Upper lobe of right lung (tissue), 1 donor: ENCODE measurements around the gene DNAJB7. TPM values are rescaled to one million over a fixed set of nuclear protein-coding genes. Genes with fewer than 3 reads are reported as not detected.

ENCODE experiments used
- ATAC-seq: fragments of 200-7000 bp; cut with Tn5 transposase; one replicate; pipeline ENCODE4 v1.9.1; 2020; ENCODE audit warnings: mild to moderate bottlenecking, moderate library complexity
- DNase-seq: peaks from one replicate; pipeline ENCODE4 v3.0.0-alpha.2; 2020
- H3K27ac ChIP-seq: fragments of 200-600 bp; one replicate; pipeline ENCODE4 v1.8.0; 2022
- H3K27me3 ChIP-seq: fragments of 200-600 bp; one replicate; pipeline ENCODE4 v1.8.0; 2022; ENCODE audit warnings: mild to moderate bottlenecking
- H3K36me3 ChIP-seq: fragments of 200-600 bp; one replicate; pipeline ENCODE4 v1.8.0; 2022
- H3K4me1 ChIP-seq: fragments of 200-600 bp; one replicate; pipeline ENCODE4 v1.8.0; 2022
- H3K4me3 ChIP-seq: fragments of 200-600 bp; one replicate; pipeline ENCODE4 v1.8.0; 2022; ENCODE audit warnings: mild to moderate bottlenecking
- H3K9me3 ChIP-seq: fragments of 200-600 bp; one replicate; pipeline ENCODE4 v1.8.0; 2022
- intact Hi-C: fragments of 100-400 bp; cut with DNase I; formaldehyde crosslinking; loops from one replicate; pipeline ENCODE4 v1.11.0; 2022
- total RNA-seq: library from RNA; stranded (reverse); fragmentation: NEBNext Ultra II Directional; extraction: Animal tissue kit (Norgen Biotek cat#: 25700); gene quantifications from one replicate; pipeline ENCODE4 v1.2.1, GENCODE V29; 2021
- TF ChIP-seq, protein P1 (sequence below): fragments of 200-600 bp; IDR thresholded peaks from one replicate; pipeline ENCODE4 v1.8.0; 2022; ENCODE audit warnings: antibody characterized with exemption
- donor health status: DM: no; HTN: yes; CAD: no; lungs with severe emphysema.

Gene DNAJB7
- total RNA-seq, 1 donor from 2014 or later: not detected

GRCh38 chr22:40867109-40867508, 5.2 kb upstream of the DNAJB7 start:
- intact Hi-C loops: no loop called here
- no peak overlapping the region for H3K4me3 ChIP-seq

DNA sequence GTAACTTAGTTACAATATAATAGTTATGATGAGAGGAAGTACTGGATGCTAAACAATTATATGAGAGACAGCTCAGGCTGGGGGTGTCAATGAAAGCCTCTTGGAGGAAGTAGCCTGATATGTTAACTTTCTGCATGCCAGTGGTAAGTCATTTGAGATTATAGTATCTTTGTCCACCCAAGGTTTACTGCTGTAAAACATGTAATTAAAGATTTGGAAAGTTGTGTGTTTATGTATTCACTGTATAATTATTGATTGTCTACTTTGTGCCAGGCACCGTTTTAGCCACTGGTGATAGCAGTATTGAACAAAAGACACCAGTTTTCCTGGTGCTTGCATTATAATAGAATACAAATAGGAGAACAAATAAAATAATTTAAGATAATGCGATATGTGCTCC, 624 bp upstream of the DNAJB7 start:
- ATAC-seq: no peak
- Histone ChIP-seq H3K27me3 (no peaks in the 10 kb centered on the region), H3K27ac (no peak overlapping the region), H3K9me3 (no peaks in the 10 kb centered on the region), H3K4me3 (no peak overlapping the region), H3K36me3 (peaks cover 8% of the 10 kb centered on the region), H3K4me1 (peaks cover 8% of the 10 kb centered on the region)
- TF ChIP-seq, protein P1, sequence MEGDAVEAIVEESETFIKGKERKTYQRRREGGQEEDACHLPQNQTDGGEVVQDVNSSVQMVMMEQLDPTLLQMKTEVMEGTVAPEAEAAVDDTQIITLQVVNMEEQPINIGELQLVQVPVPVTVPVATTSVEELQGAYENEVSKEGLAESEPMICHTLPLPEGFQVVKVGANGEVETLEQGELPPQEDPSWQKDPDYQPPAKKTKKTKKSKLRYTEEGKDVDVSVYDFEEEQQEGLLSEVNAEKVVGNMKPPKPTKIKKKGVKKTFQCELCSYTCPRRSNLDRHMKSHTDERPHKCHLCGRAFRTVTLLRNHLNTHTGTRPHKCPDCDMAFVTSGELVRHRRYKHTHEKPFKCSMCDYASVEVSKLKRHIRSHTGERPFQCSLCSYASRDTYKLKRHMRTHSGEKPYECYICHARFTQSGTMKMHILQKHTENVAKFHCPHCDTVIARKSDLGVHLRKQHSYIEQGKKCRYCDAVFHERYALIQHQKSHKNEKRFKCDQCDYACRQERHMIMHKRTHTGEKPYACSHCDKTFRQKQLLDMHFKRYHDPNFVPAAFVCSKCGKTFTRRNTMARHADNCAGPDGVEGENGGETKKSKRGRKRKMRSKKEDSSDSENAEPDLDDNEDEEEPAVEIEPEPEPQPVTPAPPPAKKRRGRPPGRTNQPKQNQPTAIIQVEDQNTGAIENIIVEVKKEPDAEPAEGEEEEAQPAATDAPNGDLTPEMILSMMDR: no peak
- intact Hi-C loops: no loop called here
- no peak for DNase-seq

More at GRCh38 chr22:40867109-40867508, 5.2 kb upstream of the DNAJB7 start:
- Histone ChIP-seq H3K27me3 (no peaks in the 10 kb centered on the region), H3K4me1 (no peaks in the 10 kb centered on the region), H3K27ac (no peak overlapping the region), H3K9me3 (no peaks in the 10 kb centered on the region), H3K36me3 (peaks cover 32% of the 10 kb centered on the region)
- ATAC-seq: no peak
- TF ChIP-seq, protein P1: no peak
- DNase-seq: no peak

DNA sequence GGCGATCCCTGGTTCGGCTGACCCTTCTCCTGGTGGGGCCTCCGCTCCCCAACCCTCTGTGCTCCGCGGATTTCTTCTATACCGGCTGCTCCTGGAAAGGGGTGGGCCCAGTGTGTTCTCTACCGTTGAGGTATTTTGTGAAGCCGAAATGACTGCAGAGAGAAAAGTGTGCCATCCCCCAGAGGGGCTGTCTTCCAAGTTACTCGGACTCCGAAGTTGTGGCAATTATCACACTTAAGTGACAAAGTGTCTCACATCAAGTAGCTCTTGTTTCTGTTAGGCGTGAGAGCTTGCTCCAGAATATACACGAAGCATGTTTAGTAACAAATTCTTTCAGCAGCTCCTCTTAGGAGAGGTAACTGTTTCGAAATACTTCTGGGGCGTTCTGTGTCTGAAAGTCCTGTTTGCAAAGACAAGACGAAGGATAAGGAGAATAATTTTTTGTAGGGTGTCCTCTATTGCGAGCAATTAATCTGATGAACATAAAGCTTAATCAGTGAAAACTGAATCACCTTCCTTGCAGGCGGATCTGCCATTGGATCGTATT, 4.5 kb downstream of the DNAJB7 start:
- H3K9me3 ChIP-seq: no peaks in the 10 kb centered on the region
- TF ChIP-seq, protein P1: no peak
- DNase-seq (no peak), ATAC-seq (no peak)
- no peaks in the 10 kb centered on the region for H3K27me3 ChIP-seq
- H3K4me3 ChIP-seq: peak overlapping the region; percentile 95
- peaks cover 38% of the 10 kb centered on the region for H3K4me1 ChIP-seq
- peaks cover 8% of the 10 kb centered on the region for H3K36me3 ChIP-seq
- intact Hi-C loops: no loop called here
- H3K27ac ChIP-seq: peak overlapping the region; percentile 94

- peak; percentile 98 for ATAC-seq
- peaks cover 3% of the 10 kb centered on the region for H3K36me3 ChIP-seq
- DNase-seq: peak; percentile 99
- TF ChIP-seq, protein P1: peak; percentile 30
- no peaks in the 10 kb centered on the region for H3K27me3 ChIP-seq
- H3K4me1 ChIP-seq: peaks cover 41% of the 10 kb centered on the region
- peak within 1 kb of the TSS; percentile 94 for H3K27ac ChIP-seq
- peak within 1 kb of the TSS; percentile 95 for H3K4me3 ChIP-seq
- intact Hi-C loops: no loop called here
- H3K9me3 ChIP-seq: no peaks in the 10 kb centered on the region
Measured at GRCh38 chr22:40856513-40857308, 5.2 kb downstream of the DNAJB7 start, which contains the start of the genes ST13 and XPNPEP3. TSS of gene ST13 (minus strand) at chr22:40856639. CDS start at chr22:40856540, 99 bp downstream. TSS of gene XPNPEP3 (plus strand) at chr22:40857148. CDS start at chr22:40857182, 34 bp downstream.

DNA sequence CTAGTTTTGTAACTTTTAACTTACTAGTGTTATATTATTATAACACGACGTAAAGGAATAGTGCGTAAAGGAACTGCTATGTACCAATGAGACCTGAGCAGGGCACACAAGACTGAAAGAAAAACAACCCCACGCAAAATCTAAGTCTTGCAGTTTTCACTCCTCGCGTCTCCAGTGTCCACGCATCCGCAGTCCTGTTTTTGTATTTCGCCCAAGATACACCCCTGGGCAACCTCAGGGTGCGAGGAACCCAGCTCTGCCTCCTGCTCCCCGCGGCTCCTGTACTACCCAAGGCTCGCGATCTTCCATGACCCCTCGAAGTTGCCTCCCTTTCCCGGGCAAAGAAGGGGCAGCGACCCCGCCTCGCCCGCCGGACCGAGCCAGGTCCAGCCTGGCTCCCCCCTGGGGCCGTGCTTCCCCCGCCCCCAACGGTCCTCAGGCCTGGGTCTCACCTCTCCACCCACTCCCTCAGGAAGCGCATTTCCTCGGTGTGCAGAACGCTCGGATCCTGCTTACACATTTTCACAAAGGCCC, 5.9 kb downstream of the DNAJB7 start:
- Histone ChIP-seq H3K36me3 (no peaks in the 10 kb centered on the region), H3K9me3 (no peaks in the 10 kb centered on the region), H3K4me3 (peak overlapping the region; percentile 95), H3K27me3 (no peaks in the 10 kb centered on the region), H3K27ac (peak overlapping the region; percentile 94), H3K4me1 (peaks cover 41% of the 10 kb centered on the region)
- TF ChIP-seq, protein P1: no peak
- ATAC-seq: peak; percentile 42
- DNase-seq: no peak
- intact Hi-C loops: no loop called here
